Stimulated activated CD8-positive, alpha-beta memory T cell treated with anti-CD3 and anti-CD28 coated beads, Interleukin-7, amount 100 ng/mL, for 24 hours (primary cell): Measurements from ENCODE around the gene TBC1D22A.

Experiments
- DNase-seq: peaks from one replicate; pipeline ENCODE4 v3.0.0-alpha.2; 2020; ENCODE audit warnings: low read depth

Gene TBC1D22A

GRCh38 chr22:47201996-47202818 lies 439.8 kb downstream of the TBC1D22A start:
- DNase-seq, result no peak

- DNase-seq, result no peak
Observed at GRCh38 chr22:47202819-47203553, 440.5 kb downstream of the TBC1D22A start.

- DNase-seq, result no peak
Observed at GRCh38 chr22:47203554-47203991, 441.1 kb downstream of the TBC1D22A start.

- no peak for DNase-seq
Observed at GRCh38 chr22:47204002-47204979, 441.8 kb downstream of the TBC1D22A start.

GRCh38 chr22:47205081-47205491 lies 442.6 kb downstream of the TBC1D22A start:
- no peak for DNase-seq

- no peak for DNase-seq
Observed at GRCh38 chr22:47205554-47205953, 443.1 kb downstream of the TBC1D22A start.

- no peak for DNase-seq
Observed at GRCh38 chr22:47206164-47206563, 443.7 kb downstream of the TBC1D22A start.

- DNase-seq, result no peak
Observed at GRCh38 chr22:47206666-47207218, 444.3 kb downstream of the TBC1D22A start.

GRCh38 chr22:47207387-47207786 lies 444.9 kb downstream of the TBC1D22A start:
- no peak for DNase-seq

- no peak for DNase-seq
Observed at GRCh38 chr22:47207846-47208554, 445.6 kb downstream of the TBC1D22A start.

- DNase-seq, result no peak
Observed at GRCh38 chr22:47208630-47209029, 446.2 kb downstream of the TBC1D22A start.

GRCh38 chr22:47209040-47209514 lies 446.6 kb downstream of the TBC1D22A start:
- DNase-seq, result no peak

- no peak for DNase-seq
Observed at GRCh38 chr22:47209547-47210023, 447.1 kb downstream of the TBC1D22A start.

- no peak for DNase-seq
Observed at GRCh38 chr22:47210112-47210657, 447.7 kb downstream of the TBC1D22A start.

GRCh38 chr22:47210686-47211085 lies 448.2 kb downstream of the TBC1D22A start:
- no peak for DNase-seq

GRCh38 chr22:47213571-47214230 lies 451.3 kb downstream of the TBC1D22A start:
- no peak for DNase-seq

- no peak for DNase-seq
Observed at GRCh38 chr22:47215851-47216250, 453.4 kb downstream of the TBC1D22A start.

GRCh38 chr22:47218671-47219070 lies 456.2 kb downstream of the TBC1D22A start:
- DNase-seq, result no peak

GRCh38 chr22:47219789-47220188 lies 457.3 kb downstream of the TBC1D22A start:
- no peak for DNase-seq

GRCh38 chr22:47220752-47221151 lies 458.3 kb downstream of the TBC1D22A start:
- DNase-seq, result no peak
